Measurements from ENCODE around the gene OSBPL10. TPM values are rescaled to one million over a fixed set of nuclear protein-coding genes. Genes with fewer than 3 reads are reported as not detected.
A peak's percentile ranks its signal among the peaks of the same experiment; 100 is the strongest.

Gene OSBPL10
- total and polyA plus RNA-seq, 2 of the 8 experiments (the other 6 are each of a cell fraction or from before 2014, with no cell fraction given) = 26.2 to 86.7 TPM

- Histone ChIP-seq H2BK20ac (ENCODE audit: low read length) (no peak overlapping the region), H3K27me3 (replicated peaks in 1 of 4; ENCODE audit: control insufficient read depth in 3 of 4, extremely low read depth in 1 of 4, insufficient read depth in 3 of 4, low read length in 3 of 4) (no peaks in the 10 kb centered on the region), H3K27ac (ENCODE audit: low read depth, low read length) (no peak overlapping the region), H2BK5ac (ENCODE audit: low read depth, low read length) (no peak overlapping the region), H4K91ac (replicated peaks; ENCODE audit: insufficient read length, low read length) (no peak overlapping the region), H3K23ac (ENCODE audit: insufficient read length) (no peak overlapping the region), H3K9ac (replicated peaks in 1 of 4; ENCODE audit: extremely low read depth in 1 of 4, low read depth in 3 of 4, low read length in 3 of 4) (no peak overlapping the region), H3K9me3 (ENCODE audit: insufficient read depth in 2 of 2, low read depth in 1 of 2, low read length in 1 of 2) (no peaks in the 10 kb centered on the region), H4K20me1 (replicated peaks in 1 of 2; ENCODE audit: control insufficient read depth in 1 of 2, insufficient read depth in 2 of 2, low read length in 2 of 2) (no peaks in the 10 kb centered on the region), H3K79me1 (ENCODE audit: low read depth, low read length) (no peaks in the 10 kb centered on the region; the same call in 1 of the 2 replicates), H3K4me1 (replicated peaks in 1 of 4; ENCODE audit: control insufficient read depth in 3 of 4, insufficient read depth in 4 of 4, low read length in 3 of 4) (peaks cover 0 to 9% (median 2%) of the 10 kb centered on the region in 4 experiments; a peak in 3 of 7 replicates), H3K14ac (ENCODE audit: insufficient read length) (no peak overlapping the region), H3K79me2 (ENCODE audit: control insufficient read depth in 1 of 2, insufficient read depth in 2 of 2, low read length in 2 of 2) (peaks cover 0 to 11% of the 10 kb centered on the region in 2 experiments; a peak in 2 of 4 replicates), H4K5ac (ENCODE audit: insufficient read length, low read depth, low read length) (peak overlapping the region; percentile 26), H3K4ac (replicated peaks; ENCODE audit: insufficient read length, low read depth, low read length) (no peak overlapping the region), H2AK5ac (ENCODE audit: low read depth, low read length) (no peak overlapping the region), H3K4me2 (ENCODE audit: insufficient read depth in 1 of 2, low read depth in 2 of 2, low read length in 2 of 2) (peak overlapping the region; percentile 22 to 29; a peak in 2 of 4 replicates), H3K56ac (replicated peaks; ENCODE audit: insufficient read length, low read depth, low read length) (no peak overlapping the region), H2BK15ac (ENCODE audit: low read length) (no peak overlapping the region), H2BK12ac (ENCODE audit: low read depth, low read length) (no peak overlapping the region), H3K4me3 (ENCODE audit: extremely low read depth in 1 of 4, insufficient read depth in 2 of 4, low read depth in 3 of 4, low read length in 4 of 4) (peak overlapping the region in 1 of 4 experiments; percentile 15; a peak in 1 of 8 replicates), H3K23me2 (ENCODE audit: low read depth, low read length) (no peaks in the 10 kb centered on the region), H2BK120ac (replicated peaks; ENCODE audit: low read depth, low read length) (no peak overlapping the region), H2AFZ (ENCODE audit: low read length) (no peak overlapping the region), H4K8ac (ENCODE audit: extremely low read depth, insufficient read depth, low read length) (no peak overlapping the region), H3K36me3 (ENCODE audit: control insufficient read depth in 2 of 4, insufficient read depth in 4 of 4, low read length in 3 of 4) (no peaks in the 10 kb centered on the region; a peak in 1 of 8 replicates), H3K18ac (ENCODE audit: extremely low read depth, low read length) (no peak overlapping the region)
- 84% methylated on average over 5 of the region's 5 CpGs; no CpG with 5 or more reads in 1 of the 2 experiments for WGBS, 2 experiments (ENCODE audit: extremely low coverage in 1 of 2, insufficient coverage in 1 of 2, insufficient read length in 1 of 2, insufficient replicate concordance in 2 of 2, low coverage in 1 of 2, low lambda C conversion rate in 2 of 2, missing lambda C conversion rate in 1 of 2)
- DNase-seq (ENCODE audit: low read depth in 1 of 2, low spot score in 2 of 2) (no peak), FAIRE-seq (no peak)
- POLR2A ChIA-PET (ENCODE audit: partially characterized antibody) = no interaction called here
- no peak for TF ChIP-seq KDM1A (IDR thresholded peaks at IDR 0.05; ENCODE audit: borderline replicate concordance, low read length)
- no peak for TF ChIP-seq RFX5 (IDR thresholded peaks at IDR 0.05; ENCODE audit: borderline replicate concordance, low read depth, low read length)
- CTCF ChIA-PET (ENCODE audit: partially characterized antibody) = interaction anchor here (1.0 to 3.7 kb wide), 13 partner anchors 10 to 433 kb away, joined by 3 to 19 read pairs (median 4); no protein-coding TSS in a partner anchor
Measured at GRCh38 chr3:31723701-31724100, 257.4 kb downstream of the OSBPL10 start.
